ENCODE measurements around the gene PHLPP1. TPM values are rescaled to one million over a fixed set of nuclear protein-coding genes. Genes with fewer than 3 reads are reported as not detected.

Gene PHLPP1
- total and polyA plus RNA-seq, 2 of the 4 experiments (the other 2 are of a cell fraction): 3.3 to 3.6 TPM

- no peak overlapping the region for H2BK120ac ChIP-seq (ENCODE audit: low read depth, low read length)
- H2AK9ac ChIP-seq (replicated peaks; ENCODE audit: low read depth, low read length, poor library complexity): no peak overlapping the region
- H3K18ac ChIP-seq (ENCODE audit: low read depth, low read length): no peak overlapping the region
- no peak overlapping the region for H2BK5ac ChIP-seq (ENCODE audit: low read depth, low read length, poor library complexity, severe bottlenecking)
- H3K14ac ChIP-seq (replicated peaks; ENCODE audit: low read depth, low read length): no peak overlapping the region
- BruUV-seq (replicated peaks): no TSS peak
- ChIA-PET CTCF (interaction anchor here (0.6 kb wide), 1 partner anchor 19 kb away, joined by 3 read pairs; no protein-coding TSS in a partner anchor), POLR2A (ENCODE audit: unreplicated experiment) (no interaction called here)
- no peak for ATAC-seq (ENCODE audit: low read depth)
- DNase-seq: no peak
- H2AFZ ChIP-seq (replicated peaks; ENCODE audit: low read length, poor library complexity): no peak overlapping the region
- in situ Hi-C loops (cut with MboI; ENCODE audit: low sequenced_read_pairs): no loop called here
- no CpG with 5 or more reads among the region's 2 CpGs for WGBS, 2 experiments (ENCODE audit: extremely low coverage in 2 of 2, insufficient read length in 1 of 2)
- no peak overlapping the region for H2BK20ac ChIP-seq (ENCODE audit: low read depth, low read length)
- H4K20me1 ChIP-seq (ENCODE audit: insufficient read depth, low read length): no peaks in the 10 kb centered on the region
- H4K8ac ChIP-seq (ENCODE audit: low read depth in 2 of 2, low read length in 2 of 2): no peak overlapping the region
- H3K56ac ChIP-seq (ENCODE audit: extremely low read depth, insufficient read depth, low read length): no peak overlapping the region
- H3K9me1 ChIP-seq (ENCODE audit: insufficient read depth, low read length): peaks cover 8% of the 10 kb centered on the region; the same call in 1 of the 2 replicates
- intact Hi-C loops (cut with micrococcal nuclease): no loop called here
- H3K4me3 ChIP-seq (ENCODE audit: insufficient read depth, low read depth, low read length): no peak overlapping the region
- H3K9me3 ChIP-seq (ENCODE audit: control insufficient read depth, insufficient read depth, low read length): peaks cover 2% of the 10 kb centered on the region; the same call in 1 of the 2 replicates
- H3K27me3 ChIP-seq (ENCODE audit: control insufficient read depth, insufficient read depth, low read length): no peaks in the 10 kb centered on the region
- H3K9ac ChIP-seq (ENCODE audit: low read depth, low read length): no peak overlapping the region
- no peak overlapping the region for H2AK5ac ChIP-seq (ENCODE audit: low read depth, low read length)
- no peak overlapping the region for H3K4ac ChIP-seq (ENCODE audit: low read depth, low read length)
- peaks cover 11% of the 10 kb centered on the region for H3K4me1 ChIP-seq (ENCODE audit: control insufficient read depth, insufficient read depth, low read length)
- no peak overlapping the region for H3K23ac ChIP-seq (ENCODE audit: low read depth, low read length)
- no peak for TF ChIP-seq MAZ (IDR thresholded peaks at IDR 0.05; ENCODE audit: borderline replicate concordance, low read depth, low read length)
- H3K36me3 ChIP-seq (ENCODE audit: control insufficient read depth, insufficient read depth, low read length): no peaks in the 10 kb centered on the region
- H4K91ac ChIP-seq (ENCODE audit: insufficient read depth, low read depth, low read length): no peak overlapping the region
- H3K4me2 ChIP-seq (ENCODE audit: low read depth, low read length): no peak overlapping the region
- H2BK15ac ChIP-seq (ENCODE audit: low read depth, low read length): no peak overlapping the region
- no peak overlapping the region for H3K27ac ChIP-seq (ENCODE audit: insufficient read depth, low read length)
- H3K79me1 ChIP-seq (ENCODE audit: low read depth in 1 of 2, low read length in 2 of 2): peaks cover 14 to 42% of the 10 kb centered on the region in 2 experiments; a peak in 3 of 4 replicates
- no peak overlapping the region for H4K5ac ChIP-seq (ENCODE audit: low read depth, low read length)
- dilution Hi-C loops (cut with HindIII; ENCODE audit: low sequenced_read_pairs, unreplicated experiment): no loop called here
Measured at GRCh38 chr18:62755946-62756345, 40.6 kb downstream of the PHLPP1 start.

All from IMR-90 (cell line).